Measurements from ENCODE around the gene ZFYVE16.

GRCh38 chr5:80453366-80453765 is 45.5 kb downstream of the ZFYVE16 start:
- TF ChIP-seq POLR2A (IDR thresholded peaks at IDR 0.05) (no peak), CTCF (IDR thresholded peaks at IDR 0.05) (no peak)

All from thyroid gland (tissue), 4 donors.